Measurements from ENCODE around the gene SLC22A31.

The SLC22A31 gene

DNA sequence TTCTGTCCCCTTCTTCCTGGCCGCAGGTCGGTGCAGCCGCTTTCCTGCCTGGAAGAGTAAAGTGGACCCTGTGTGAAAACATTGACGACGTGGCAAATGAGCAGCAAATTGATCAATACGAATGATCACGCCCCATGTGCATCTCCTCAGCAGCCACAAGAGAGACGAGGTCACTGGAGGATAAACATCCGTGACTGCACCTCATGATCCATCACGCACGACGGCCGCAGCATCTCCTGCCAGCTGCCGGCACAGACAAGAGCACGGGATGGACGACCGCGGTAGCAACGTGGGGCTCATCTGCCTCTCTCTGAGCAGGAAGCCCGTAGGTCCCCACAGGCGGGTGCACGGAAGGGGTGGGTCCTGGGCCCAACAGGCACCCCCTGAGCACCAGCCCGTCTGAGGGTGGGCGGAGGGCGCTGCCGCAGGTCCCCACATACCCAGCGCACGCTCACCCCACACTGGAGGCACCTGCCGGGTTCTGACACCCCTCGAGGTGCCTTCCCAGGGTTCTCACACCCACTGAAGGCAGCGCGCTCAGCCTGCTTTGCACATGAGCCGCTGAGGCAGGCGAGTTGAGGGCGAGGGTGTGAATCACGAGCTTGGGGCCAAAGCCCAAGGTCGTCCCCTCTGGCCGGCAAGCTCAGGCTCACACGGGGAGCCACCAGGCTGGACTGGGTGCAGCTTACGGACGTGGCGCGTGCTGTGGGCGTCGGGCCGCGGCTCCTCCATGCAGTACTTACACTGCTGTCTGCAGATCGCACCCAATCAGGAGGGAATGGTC, 41.1 kb downstream of the SLC22A31 start:
- Histone ChIP-seq H4K20me1 (ENCODE audit: insufficient read depth, low read length) (no peaks in the 10 kb centered on the region), H3K27ac (ENCODE audit: low read depth, low read length, poor library complexity, severe bottlenecking) (no peak overlapping the region), H3K79me2 (ENCODE audit: insufficient read depth, low read length) (no peaks in the 10 kb centered on the region), H3K9me2 (ENCODE audit: low read depth, low read length) (no peaks in the 10 kb centered on the region), H3K4me2 (ENCODE audit: low read length) (no peak overlapping the region), H3K36me3 (ENCODE audit: insufficient read depth, low read length) (no peaks in the 10 kb centered on the region), H3K27me3 (ENCODE audit: insufficient read depth, low read length) (0 out of 2 replicates have a peak, but pooled peaks cover 8% of the 10 kb centered on the region), H3K4me1 (ENCODE audit: insufficient read depth, low read length, severe bottlenecking) (peaks cover 23% of the 10 kb centered on the region), H3F3A (ENCODE audit: insufficient read depth, low read length) (peaks cover 6% of the 10 kb centered on the region; the same call in 1 of the 2 replicates), H3K9ac (ENCODE audit: low read length) (no peak overlapping the region), H3K9me3 (ENCODE audit: low read length) (no peaks in the 10 kb centered on the region), H3K4me3 (ENCODE audit: low read depth, low read length, poor library complexity, severe bottlenecking) (no peak overlapping the region), H2AFZ (ENCODE audit: low read length) (no peak overlapping the region)
- TF ChIP-seq EZH2 (IDR thresholded peaks at IDR 0.05; ENCODE audit: borderline replicate concordance, low read length), result no peak
- TF ChIP-seq, protein P1, sequence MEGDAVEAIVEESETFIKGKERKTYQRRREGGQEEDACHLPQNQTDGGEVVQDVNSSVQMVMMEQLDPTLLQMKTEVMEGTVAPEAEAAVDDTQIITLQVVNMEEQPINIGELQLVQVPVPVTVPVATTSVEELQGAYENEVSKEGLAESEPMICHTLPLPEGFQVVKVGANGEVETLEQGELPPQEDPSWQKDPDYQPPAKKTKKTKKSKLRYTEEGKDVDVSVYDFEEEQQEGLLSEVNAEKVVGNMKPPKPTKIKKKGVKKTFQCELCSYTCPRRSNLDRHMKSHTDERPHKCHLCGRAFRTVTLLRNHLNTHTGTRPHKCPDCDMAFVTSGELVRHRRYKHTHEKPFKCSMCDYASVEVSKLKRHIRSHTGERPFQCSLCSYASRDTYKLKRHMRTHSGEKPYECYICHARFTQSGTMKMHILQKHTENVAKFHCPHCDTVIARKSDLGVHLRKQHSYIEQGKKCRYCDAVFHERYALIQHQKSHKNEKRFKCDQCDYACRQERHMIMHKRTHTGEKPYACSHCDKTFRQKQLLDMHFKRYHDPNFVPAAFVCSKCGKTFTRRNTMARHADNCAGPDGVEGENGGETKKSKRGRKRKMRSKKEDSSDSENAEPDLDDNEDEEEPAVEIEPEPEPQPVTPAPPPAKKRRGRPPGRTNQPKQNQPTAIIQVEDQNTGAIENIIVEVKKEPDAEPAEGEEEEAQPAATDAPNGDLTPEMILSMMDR (IDR thresholded peaks at IDR 0.05; ENCODE audit: low read length), result no peak

DNA sequence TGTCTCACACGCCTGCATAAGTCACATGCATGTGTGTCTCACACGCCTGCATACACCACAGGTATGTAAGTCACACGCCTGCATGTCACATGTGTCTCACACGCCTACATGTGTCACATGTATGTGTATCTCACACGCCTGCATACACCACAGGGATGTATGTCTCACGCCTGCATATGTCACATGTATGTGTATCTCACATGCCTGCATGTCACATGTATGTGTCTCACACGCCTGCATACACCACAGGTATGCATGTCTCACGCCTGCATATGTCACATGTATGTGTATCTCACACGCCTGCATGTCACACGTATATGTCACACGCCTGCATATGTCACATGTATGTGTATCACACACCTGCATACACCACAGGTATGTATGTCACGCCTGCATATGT, 42.6 kb downstream of the SLC22A31 start:
- Histone ChIP-seq H3K27me3 (ENCODE audit: insufficient read depth, low read length) (0 out of 2 replicates have a peak, but pooled peaks cover 8% of the 10 kb centered on the region), H3K4me1 (ENCODE audit: insufficient read depth, low read length, severe bottlenecking) (peaks cover 30% of the 10 kb centered on the region), H3K9me3 (ENCODE audit: low read length) (no peaks in the 10 kb centered on the region), H3K79me2 (ENCODE audit: insufficient read depth, low read length) (no peaks in the 10 kb centered on the region), H3K27ac (ENCODE audit: low read depth, low read length, poor library complexity, severe bottlenecking) (no peak overlapping the region), H3K4me3 (ENCODE audit: low read depth, low read length, poor library complexity, severe bottlenecking) (no peak overlapping the region), H4K20me1 (ENCODE audit: insufficient read depth, low read length) (no peaks in the 10 kb centered on the region), H3F3A (ENCODE audit: insufficient read depth, low read length) (peaks cover 6% of the 10 kb centered on the region; the same call in 1 of the 2 replicates), H3K9ac (ENCODE audit: low read length) (no peak overlapping the region), H2AFZ (ENCODE audit: low read length) (no peak overlapping the region), H3K9me2 (ENCODE audit: low read depth, low read length) (no peaks in the 10 kb centered on the region), H3K4me2 (ENCODE audit: low read length) (no peak overlapping the region), H3K36me3 (ENCODE audit: insufficient read depth, low read length) (no peaks in the 10 kb centered on the region)
- no peak for TF ChIP-seq EZH2 (IDR thresholded peaks at IDR 0.05; ENCODE audit: borderline replicate concordance, low read length)
- TF ChIP-seq, protein P1 (IDR thresholded peaks at IDR 0.05; ENCODE audit: low read length), result no peak

DNA sequence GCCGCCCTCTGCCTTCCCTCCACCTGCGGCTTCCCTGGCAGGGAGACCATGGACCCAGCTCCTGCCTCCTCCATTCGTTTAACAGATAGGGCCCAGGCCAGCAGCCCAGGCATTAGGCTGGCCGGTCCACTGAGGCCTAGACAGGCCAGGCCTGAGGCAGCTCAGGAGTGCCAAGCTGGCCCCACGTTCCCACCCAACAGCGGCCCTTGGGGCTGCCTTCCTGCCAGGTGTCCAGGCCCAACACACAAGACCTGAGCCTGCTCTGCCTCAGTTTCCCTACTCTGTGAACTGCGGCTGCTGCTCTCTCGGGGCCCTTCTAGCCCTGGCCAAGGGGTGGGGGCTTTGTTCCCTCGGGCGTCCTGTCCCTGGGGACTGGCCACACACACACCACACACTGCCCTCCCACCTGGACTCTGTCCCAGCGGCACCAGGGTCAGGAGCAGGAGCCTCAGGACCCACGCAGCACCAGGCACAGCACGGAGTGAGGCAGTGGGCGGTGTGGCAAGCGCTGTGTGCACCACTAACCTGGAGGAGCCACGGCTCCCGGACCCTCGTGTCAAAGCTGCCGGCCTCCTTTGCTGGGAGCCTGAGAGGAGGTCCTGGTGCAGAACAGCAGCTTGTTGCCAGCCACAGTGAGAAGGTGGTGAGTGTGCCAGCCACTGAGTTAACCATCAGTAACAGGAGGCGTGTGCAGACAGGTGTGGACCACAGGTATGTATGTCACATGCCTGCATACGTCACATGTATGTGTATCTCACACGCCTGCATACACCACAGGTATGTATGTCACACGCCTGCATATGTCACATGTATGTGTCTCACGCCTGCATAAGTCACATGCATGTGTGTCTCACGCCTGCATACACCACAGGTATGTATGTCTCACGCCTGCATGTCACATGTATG, 43.3 kb downstream of the SLC22A31 start:
- H2AFZ ChIP-seq (ENCODE audit: low read length), result no peak overlapping the region
- H3K27me3 ChIP-seq (ENCODE audit: insufficient read depth, low read length), result 0 out of 2 replicates have a peak, but pooled peaks cover 6% of the 10 kb centered on the region
- TF ChIP-seq EZH2 (IDR thresholded peaks at IDR 0.05; ENCODE audit: borderline replicate concordance, low read length), result no peak
- TF ChIP-seq, protein P1 (IDR thresholded peaks at IDR 0.05; ENCODE audit: low read length), result no peak
- H3K9ac ChIP-seq (ENCODE audit: low read length), result no peak overlapping the region
- H3K79me2 ChIP-seq (ENCODE audit: insufficient read depth, low read length), result no peaks in the 10 kb centered on the region
- H3F3A ChIP-seq (ENCODE audit: insufficient read depth, low read length), result peaks cover 6% of the 10 kb centered on the region; the same call in 1 of the 2 replicates
- H3K27ac ChIP-seq (ENCODE audit: low read depth, low read length, poor library complexity, severe bottlenecking), result no peak overlapping the region
- H4K20me1 ChIP-seq (ENCODE audit: insufficient read depth, low read length), result no peaks in the 10 kb centered on the region
- H3K9me2 ChIP-seq (ENCODE audit: low read depth, low read length), result no peaks in the 10 kb centered on the region
- H3K36me3 ChIP-seq (ENCODE audit: insufficient read depth, low read length), result peaks cover 2% of the 10 kb centered on the region
- H3K9me3 ChIP-seq (ENCODE audit: low read length), result no peaks in the 10 kb centered on the region
- H3K4me3 ChIP-seq (ENCODE audit: low read depth, low read length, poor library complexity, severe bottlenecking), result no peak overlapping the region
- H3K4me1 ChIP-seq (ENCODE audit: insufficient read depth, low read length, severe bottlenecking), result peaks cover 32% of the 10 kb centered on the region
- no peak overlapping the region for H3K4me2 ChIP-seq (ENCODE audit: low read length)

Measured in OCI-LY1 (cell line).